Measurements from ENCODE around the gene THRSP. TPM values are rescaled to one million over a fixed set of nuclear protein-coding genes. Genes with fewer than 3 reads are reported as not detected.
A peak's percentile ranks its signal among the peaks of the same experiment; 100 is the strongest.
"Not testable (repeated sequence)": the region's sequence is repeated elsewhere in the genome, so short reads cannot be mapped to it uniquely, and the experiment has no call there.

The THRSP gene
- total RNA-seq, 1 experiment from 2014 or later: not detected

GRCh38 chr11:78066471-78066870 is 2.8 kb downstream of the THRSP start:
- Histone ChIP-seq H3K27me3 (ENCODE audit: control insufficient read depth, insufficient read depth, low read length) (no peaks in the 10 kb centered on the region), H3K4me3 (ENCODE audit: insufficient read depth, low read depth, low read length) (no peak overlapping the region), H3K36me3 (replicated peaks; ENCODE audit: control insufficient read depth, insufficient read depth, low read length) (peaks cover 5% of the 10 kb centered on the region)
- no peak for DNase-seq

GRCh38 chr11:78067704-78068103 is 4.0 kb downstream of the THRSP start:
- DNase-seq: no peak
- peaks cover 9% of the 10 kb centered on the region for H3K36me3 ChIP-seq (replicated peaks; ENCODE audit: control insufficient read depth, insufficient read depth, low read length)
- no peaks in the 10 kb centered on the region for H3K27me3 ChIP-seq (ENCODE audit: control insufficient read depth, insufficient read depth, low read length)
- no peak overlapping the region for H3K4me3 ChIP-seq (ENCODE audit: insufficient read depth, low read depth, low read length)

- no peak for DNase-seq
- H3K4me3 ChIP-seq (ENCODE audit: insufficient read depth, low read depth, low read length): no peak overlapping the region
- H3K36me3 ChIP-seq (replicated peaks; ENCODE audit: control insufficient read depth, insufficient read depth, low read length): peaks cover 9% of the 10 kb centered on the region
- no peaks in the 10 kb centered on the region for H3K27me3 ChIP-seq (ENCODE audit: control insufficient read depth, insufficient read depth, low read length)
Measured at GRCh38 chr11:78069465-78069864, 5.8 kb downstream of the THRSP start.

GRCh38 chr11:78070621-78071020 is 7.0 kb downstream of the THRSP start:
- no peak for DNase-seq
- Histone ChIP-seq H3K36me3 (replicated peaks; ENCODE audit: control insufficient read depth, insufficient read depth, low read length) (peaks cover 9% of the 10 kb centered on the region), H3K4me3 (ENCODE audit: insufficient read depth, low read depth, low read length) (no peak overlapping the region), H3K27me3 (ENCODE audit: control insufficient read depth, insufficient read depth, low read length) (no peaks in the 10 kb centered on the region)

GRCh38 chr11:78071717-78072116 is 8.1 kb downstream of the THRSP start:
- Histone ChIP-seq H3K36me3 (replicated peaks; ENCODE audit: control insufficient read depth, insufficient read depth, low read length) (peaks cover 9% of the 10 kb centered on the region), H3K4me3 (ENCODE audit: insufficient read depth, low read depth, low read length) (no peak overlapping the region)
- DNase-seq: no peak

GRCh38 chr11:78072455-78072854 is 8.8 kb downstream of the THRSP start:
- DNase-seq: no peak
- H3K27me3 ChIP-seq (ENCODE audit: control insufficient read depth, insufficient read depth, low read length): no peaks in the 10 kb centered on the region
- H3K4me3 ChIP-seq (ENCODE audit: insufficient read depth, low read depth, low read length): no peak overlapping the region
- H3K36me3 ChIP-seq (replicated peaks; ENCODE audit: control insufficient read depth, insufficient read depth, low read length): peaks cover 9% of the 10 kb centered on the region

More at GRCh38 chr11:78071717-78072116, 8.1 kb downstream of the THRSP start:
- H3K27me3 ChIP-seq (ENCODE audit: control insufficient read depth, insufficient read depth, low read length): no peaks in the 10 kb centered on the region

GRCh38 chr11:78074756-78075155 is 11.1 kb downstream of the THRSP start:
- peaks cover 9% of the 10 kb centered on the region for H3K36me3 ChIP-seq (replicated peaks; ENCODE audit: control insufficient read depth, insufficient read depth, low read length)
- no peak for DNase-seq
- no peaks in the 10 kb centered on the region for H3K27me3 ChIP-seq (ENCODE audit: control insufficient read depth, insufficient read depth, low read length)
- no peak overlapping the region for H3K4me3 ChIP-seq (ENCODE audit: insufficient read depth, low read depth, low read length)

GRCh38 chr11:78076733-78077403 is 13.2 kb downstream of the THRSP start:
- Histone ChIP-seq H3K4me3 (ENCODE audit: insufficient read depth, low read depth, low read length) (no peak overlapping the region), H3K27me3 (ENCODE audit: control insufficient read depth, insufficient read depth, low read length) (no peaks in the 10 kb centered on the region), H3K36me3 (replicated peaks; ENCODE audit: control insufficient read depth, insufficient read depth, low read length) (peaks cover 2% of the 10 kb centered on the region)
- DNase-seq: no peak

- H3K36me3 ChIP-seq (replicated peaks; ENCODE audit: control insufficient read depth, insufficient read depth, low read length); DNase-seq; H3K27me3 ChIP-seq (ENCODE audit: control insufficient read depth, insufficient read depth, low read length); H3K4me3 ChIP-seq (ENCODE audit: insufficient read depth, low read depth, low read length): not testable (repeated sequence)
Measured at GRCh38 chr11:78077592-78077991, 13.9 kb downstream of the THRSP start.

- Histone ChIP-seq H3K36me3 (replicated peaks; ENCODE audit: control insufficient read depth, insufficient read depth, low read length) (no peaks in the 10 kb centered on the region; the same call in 1 of the 2 replicates), H3K4me3 (ENCODE audit: insufficient read depth, low read depth, low read length) (peak overlapping the region; percentile 84), H3K27me3 (ENCODE audit: control insufficient read depth, insufficient read depth, low read length) (no peaks in the 10 kb centered on the region)
- DNase-seq: no peak
Measured at GRCh38 chr11:78078218-78079167, 14.8 kb downstream of the THRSP start.

GRCh38 chr11:78079232-78080083 is 15.8 kb downstream of the THRSP start, which contains the start of gene NDUFC2:
Gene NDUFC2, minus strand, starts transcription at chr11:78079862. Its CDS starts 118 bp downstream, at chr11:78079744.
- Histone ChIP-seq H3K4me3 (ENCODE audit: insufficient read depth, low read depth, low read length) (peak within 1 kb of the TSS; percentile 84), H3K36me3 (replicated peaks; ENCODE audit: control insufficient read depth, insufficient read depth, low read length) (no peaks in the 10 kb centered on the region; the same call in 1 of the 2 replicates), H3K27me3 (ENCODE audit: control insufficient read depth, insufficient read depth, low read length) (no peaks in the 10 kb centered on the region)
- peak; percentile 86 for DNase-seq

GRCh38 chr11:78080084-78080817 is 16.6 kb downstream of the THRSP start:
- Histone ChIP-seq H3K27me3 (ENCODE audit: control insufficient read depth, insufficient read depth, low read length) (no peaks in the 10 kb centered on the region), H3K36me3 (replicated peaks; ENCODE audit: control insufficient read depth, insufficient read depth, low read length) (no peaks in the 10 kb centered on the region; the same call in 1 of the 2 replicates), H3K4me3 (ENCODE audit: insufficient read depth, low read depth, low read length) (peak overlapping the region; percentile 84)
- no peak for DNase-seq

- no peak for DNase-seq
- no peak overlapping the region for H3K4me3 ChIP-seq (ENCODE audit: insufficient read depth, low read depth, low read length)
- H3K27me3 ChIP-seq (ENCODE audit: control insufficient read depth, insufficient read depth, low read length): no peaks in the 10 kb centered on the region
- no peaks in the 10 kb centered on the region; the same call in 1 of the 2 replicates for H3K36me3 ChIP-seq (replicated peaks; ENCODE audit: control insufficient read depth, insufficient read depth, low read length)
Measured at GRCh38 chr11:78080818-78081495, 17.3 kb downstream of the THRSP start.

Measured in H7 (cell line).